ENCODE results near the gene GATC. TPM values are rescaled to one million over a fixed set of nuclear protein-coding genes. Genes with fewer than 3 reads are reported as not detected.

Gene GATC
- total and polyA plus RNA-seq, 7 donors: 6.4 to 17.6 (median 9.1) TPM

- H3K36me3 ChIP-seq (ENCODE audit: insufficient read depth in 1 of 2, low read depth in 1 of 2): peaks cover 9 to 50% of the 10 kb centered on the region in 2 donors
- peaks cover 21% of the 10 kb centered on the region for H3K4me1 ChIP-seq
- WGBS, 3 donors: 14 to 31% (median 17%) methylated on average over 9 of the region's 9 CpGs
- peak overlapping the region; percentile 99 for H3K4me3 ChIP-seq
- DNase-seq (no peak), ATAC-seq (no peak)
- TF ChIP-seq CTCF (IDR thresholded peaks at IDR 0.05): no peak
- no peaks in the 10 kb centered on the region for H3K27me3 ChIP-seq (ENCODE audit: insufficient read depth in 3 of 3, low read length in 2 of 3)
- intact Hi-C loops (cut with DNase I): loop anchor here in 1 of 2 donors (5.0 kb wide), 1 partner anchor 85 kb away; the partner anchor contains the start of gene POP5
- H3K27ac ChIP-seq: no peak overlapping the region
- H3K9me3 ChIP-seq: no peaks in the 10 kb centered on the region
Measured at GRCh38 chr12:120497524-120498150, 51.4 kb downstream of the GATC start.

GRCh38 chr12:120498870-120499515 lies 52.7 kb downstream of the GATC start:
- DNase-seq (no peak), ATAC-seq (no peak)
- 84 to 89% (median 85%) methylated on average over 3 of the region's 3 CpGs for WGBS, 3 donors
- peaks cover 9 to 63% of the 10 kb centered on the region in 2 donors for H3K36me3 ChIP-seq (ENCODE audit: insufficient read depth in 1 of 2, low read depth in 1 of 2)
- no peak overlapping the region for H3K4me3 ChIP-seq
- no peak for TF ChIP-seq CTCF (IDR thresholded peaks at IDR 0.05)
- no peaks in the 10 kb centered on the region for H3K9me3 ChIP-seq
- H3K4me1 ChIP-seq: peaks cover 21% of the 10 kb centered on the region
- no peak overlapping the region for H3K27ac ChIP-seq
- H3K27me3 ChIP-seq (ENCODE audit: insufficient read depth in 3 of 3, low read length in 2 of 3): no peaks in the 10 kb centered on the region
- intact Hi-C loops (cut with DNase I): loop anchor here in 1 of 2 donors (5.0 kb wide), 1 partner anchor 83 kb away; the partner anchor contains the start of gene POP5

GRCh38 chr12:120500581-120500980 lies 54.3 kb downstream of the GATC start:
- Histone ChIP-seq H3K9me3 (no peaks in the 10 kb centered on the region), H3K27ac (no peak overlapping the region), H3K4me3 (no peak overlapping the region), H3K36me3 (ENCODE audit: insufficient read depth in 1 of 2, low read depth in 1 of 2) (peaks cover 9 to 77% of the 10 kb centered on the region in 2 donors), H3K27me3 (ENCODE audit: insufficient read depth in 3 of 3, low read length in 2 of 3) (no peaks in the 10 kb centered on the region), H3K4me1 (peaks cover 14% of the 10 kb centered on the region)
- ATAC-seq (no peak), DNase-seq (no peak)
- no peak for TF ChIP-seq CTCF (IDR thresholded peaks at IDR 0.05)
- intact Hi-C loops (cut with DNase I): no loop called here
- 65 to 88% (median 84%) methylated on average over 1 of the region's 1 CpG for WGBS, 3 donors

- TF ChIP-seq CTCF (IDR thresholded peaks at IDR 0.05): no peak
- ATAC-seq (no peak), DNase-seq (no peak)
- H3K27ac ChIP-seq: no peak overlapping the region
- H3K9me3 ChIP-seq: no peaks in the 10 kb centered on the region
- intact Hi-C loops (cut with DNase I): no loop called here
- H3K27me3 ChIP-seq (ENCODE audit: insufficient read depth in 3 of 3, low read length in 2 of 3): no peaks in the 10 kb centered on the region
- peaks cover 7 to 87% of the 10 kb centered on the region in 2 donors for H3K36me3 ChIP-seq (ENCODE audit: insufficient read depth in 1 of 2, low read depth in 1 of 2)
- 70 to 79% (median 76%) methylated on average over 4 of the region's 4 CpGs for WGBS, 3 donors
- H3K4me1 ChIP-seq: no peaks in the 10 kb centered on the region
- no peak overlapping the region for H3K4me3 ChIP-seq
Measured at GRCh38 chr12:120504587-120504986, 58.3 kb downstream of the GATC start.
